ENCODE data around the gene CHMP6.
"Not testable (repeated sequence)": the region's sequence is repeated elsewhere in the genome, so short reads cannot be mapped to it uniquely, and the experiment has no call there.

CHMP6 gene

GRCh38 chr17:81027038-81027437 lies 35.4 kb downstream of the CHMP6 start:
- no peak overlapping the region for H3K4me3 ChIP-seq (ENCODE audit: low read depth, low read length)
- TF ChIP-seq, protein P1, sequence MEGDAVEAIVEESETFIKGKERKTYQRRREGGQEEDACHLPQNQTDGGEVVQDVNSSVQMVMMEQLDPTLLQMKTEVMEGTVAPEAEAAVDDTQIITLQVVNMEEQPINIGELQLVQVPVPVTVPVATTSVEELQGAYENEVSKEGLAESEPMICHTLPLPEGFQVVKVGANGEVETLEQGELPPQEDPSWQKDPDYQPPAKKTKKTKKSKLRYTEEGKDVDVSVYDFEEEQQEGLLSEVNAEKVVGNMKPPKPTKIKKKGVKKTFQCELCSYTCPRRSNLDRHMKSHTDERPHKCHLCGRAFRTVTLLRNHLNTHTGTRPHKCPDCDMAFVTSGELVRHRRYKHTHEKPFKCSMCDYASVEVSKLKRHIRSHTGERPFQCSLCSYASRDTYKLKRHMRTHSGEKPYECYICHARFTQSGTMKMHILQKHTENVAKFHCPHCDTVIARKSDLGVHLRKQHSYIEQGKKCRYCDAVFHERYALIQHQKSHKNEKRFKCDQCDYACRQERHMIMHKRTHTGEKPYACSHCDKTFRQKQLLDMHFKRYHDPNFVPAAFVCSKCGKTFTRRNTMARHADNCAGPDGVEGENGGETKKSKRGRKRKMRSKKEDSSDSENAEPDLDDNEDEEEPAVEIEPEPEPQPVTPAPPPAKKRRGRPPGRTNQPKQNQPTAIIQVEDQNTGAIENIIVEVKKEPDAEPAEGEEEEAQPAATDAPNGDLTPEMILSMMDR (IDR thresholded peaks at IDR 0.05; ENCODE audit: low read depth, low read length) = no peak

DNA sequence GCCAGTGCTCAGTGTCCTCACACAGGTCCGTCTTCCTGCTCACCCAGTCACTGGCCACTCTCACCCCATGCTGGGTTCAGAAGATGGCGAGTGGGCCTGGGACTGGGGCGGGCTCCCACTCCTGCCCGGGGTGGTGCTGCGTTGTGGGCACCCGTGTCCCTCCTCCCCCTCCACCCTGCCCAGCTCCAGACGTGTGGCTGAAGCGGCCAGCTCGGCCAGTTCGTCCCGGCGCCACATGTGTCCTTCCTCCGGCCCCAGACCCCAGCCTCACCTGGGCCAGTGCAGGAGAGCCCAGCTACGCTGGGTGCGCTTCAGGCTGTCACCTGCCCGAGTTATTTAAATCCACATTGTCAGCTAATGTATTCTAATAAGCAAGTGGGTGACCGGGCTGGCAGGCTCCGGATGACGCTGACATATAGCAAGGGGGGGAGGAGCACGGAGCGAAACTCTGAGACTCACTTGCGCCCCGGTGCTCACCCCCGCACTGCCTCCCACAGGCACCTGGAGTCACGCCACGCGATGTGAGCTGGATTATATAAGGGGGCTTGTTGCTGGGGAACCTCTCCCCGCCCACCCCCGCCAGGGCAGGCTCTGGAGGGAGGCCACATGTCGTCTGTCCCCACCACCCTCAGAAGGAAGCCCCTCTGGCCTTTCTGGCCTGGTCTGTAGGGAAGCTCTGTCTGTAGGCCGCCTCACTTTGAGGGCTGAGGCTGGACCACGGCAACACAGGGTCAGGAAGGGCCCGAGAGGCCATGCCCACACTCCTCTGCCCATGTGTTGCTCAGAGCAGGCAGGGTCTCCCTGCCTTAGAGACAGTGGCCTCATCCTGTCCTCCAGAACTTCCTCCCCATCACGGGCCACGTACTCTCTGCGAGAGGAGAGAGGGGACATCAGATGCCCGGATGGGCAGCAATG lies 36.2 kb downstream of the CHMP6 start:
- no peak overlapping the region for H3K4me3 ChIP-seq (ENCODE audit: low read depth, low read length)
- TF ChIP-seq, protein P1 (IDR thresholded peaks at IDR 0.05; ENCODE audit: low read depth, low read length) = no peak

GRCh38 chr17:81028506-81028858 lies 36.8 kb downstream of the CHMP6 start:
- no peak overlapping the region for H3K4me3 ChIP-seq (ENCODE audit: low read depth, low read length)
- TF ChIP-seq, protein P1 (IDR thresholded peaks at IDR 0.05; ENCODE audit: low read depth, low read length) = no peak

GRCh38 chr17:81029859-81030258 lies 38.2 kb downstream of the CHMP6 start:
- H3K4me3 ChIP-seq (ENCODE audit: low read depth, low read length) = no peak overlapping the region
- TF ChIP-seq, protein P1 (IDR thresholded peaks at IDR 0.05; ENCODE audit: low read depth, low read length) = no peak

GRCh38 chr17:81030312-81030711 lies 38.7 kb downstream of the CHMP6 start:
- not testable (repeated sequence) for H3K4me3 ChIP-seq (ENCODE audit: low read depth, low read length)

- no peak overlapping the region for H3K4me3 ChIP-seq (ENCODE audit: low read depth, low read length)
- TF ChIP-seq, protein P1 (IDR thresholded peaks at IDR 0.05; ENCODE audit: low read depth, low read length) = no peak
Observed at GRCh38 chr17:81030741-81031565, 39.3 kb downstream of the CHMP6 start.

DNA sequence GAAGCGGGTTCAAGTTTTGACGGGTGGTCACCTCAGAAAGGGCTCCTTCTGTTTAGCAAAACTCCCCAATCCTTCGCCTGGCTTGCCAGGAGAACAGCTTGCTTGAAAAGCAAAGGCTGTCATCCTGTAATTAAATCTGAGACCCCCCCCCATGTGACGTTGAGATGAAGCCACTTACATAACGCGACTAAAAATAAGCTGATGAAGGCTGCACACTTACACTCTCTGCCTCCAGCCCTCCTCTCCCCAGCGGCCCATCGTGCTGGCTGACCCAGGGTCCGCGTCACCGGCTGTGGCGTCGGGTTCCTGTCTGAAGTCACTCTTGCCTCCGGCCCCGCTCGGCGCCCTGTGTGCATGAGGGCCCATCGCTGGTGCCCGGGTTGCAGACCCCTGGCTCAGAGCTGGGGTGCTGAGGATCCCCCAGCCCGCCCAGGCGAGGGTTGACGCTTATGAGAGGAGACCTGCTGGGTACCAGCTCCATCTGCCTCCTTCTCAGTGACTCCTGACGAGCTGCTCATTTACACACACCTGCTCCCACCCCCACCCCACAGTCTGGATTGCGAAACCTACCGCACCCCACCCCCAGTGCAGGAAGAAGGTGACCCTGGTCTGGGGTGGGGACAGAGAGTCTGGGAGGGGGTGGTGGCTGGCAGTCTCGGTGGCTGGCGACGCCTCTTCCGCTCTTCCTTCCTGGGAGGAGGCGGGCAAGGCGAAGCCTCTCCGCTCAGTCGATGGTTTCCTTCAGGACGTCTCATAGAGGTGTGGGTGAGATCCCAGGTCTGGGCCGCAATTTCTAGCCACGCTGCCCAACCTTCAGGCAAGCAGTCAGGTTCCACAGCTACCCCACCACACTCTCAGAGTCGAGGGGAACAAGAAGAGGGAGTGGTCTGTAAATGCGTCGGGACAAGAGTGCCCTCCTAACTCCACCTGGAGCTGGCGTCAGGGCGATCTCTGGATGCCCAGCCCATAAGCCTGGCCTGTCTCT lies 40.2 kb downstream of the CHMP6 start:
- TF ChIP-seq, protein P1 (IDR thresholded peaks at IDR 0.05; ENCODE audit: low read depth, low read length) = no peak
- no peak overlapping the region for H3K4me3 ChIP-seq (ENCODE audit: low read depth, low read length)
